ENCODE data around the gene DMD. TPM values are rescaled to one million over a fixed set of nuclear protein-coding genes. Genes with fewer than 3 reads are reported as not detected.

The DMD gene
- total RNA-seq, 1 donor from 2014 or later: 22.9 TPM

- Mint-ChIP-seq H3K9me3 (no peaks in the 10 kb centered on the region), H3K36me3 (ENCODE audit: low read depth) (no peaks in the 10 kb centered on the region), H3K27ac (no peak overlapping the region), H3K4me3 (no peak overlapping the region), H3K4me1 (no peaks in the 10 kb centered on the region), H3K27me3 (peaks cover 3% of the 10 kb centered on the region)
- no peak for DNase-seq
- ATAC-seq (ENCODE audit: low read depth): no peak
- ChIA-PET POLR2A (no interaction called here), CTCF (no interaction called here)
- intact Hi-C loops (cut with micrococcal nuclease): no loop called here
- no peak for TF ChIP-seq CTCF (IDR thresholded peaks at IDR 0.05)
Measured at GRCh38 chrX:31433856-31434255, 1777.5 kb downstream of the DMD start.

- no peak for TF ChIP-seq CTCF (IDR thresholded peaks at IDR 0.05)
- ATAC-seq (ENCODE audit: low read depth) (no peak), DNase-seq (no peak)
- H3K27ac Mint-ChIP-seq: no peak overlapping the region
- H3K4me1 Mint-ChIP-seq: no peaks in the 10 kb centered on the region
- ChIA-PET POLR2A (no interaction called here), CTCF (no interaction called here)
- H3K27me3 Mint-ChIP-seq: no peaks in the 10 kb centered on the region
- H3K9me3 Mint-ChIP-seq: no peaks in the 10 kb centered on the region
- H3K4me3 Mint-ChIP-seq: no peak overlapping the region
- H3K36me3 Mint-ChIP-seq (ENCODE audit: low read depth): no peaks in the 10 kb centered on the region
- intact Hi-C loops (cut with micrococcal nuclease): no loop called here
Measured at GRCh38 chrX:31429915-31430314, 1781.4 kb downstream of the DMD start.

GRCh38 chrX:31423609-31424189 is 1787.7 kb downstream of the DMD start:
- POLR2A ChIA-PET: no interaction called here
- no peaks in the 10 kb centered on the region for H3K9me3 Mint-ChIP-seq
- no peak overlapping the region for H3K4me3 Mint-ChIP-seq
- CTCF ChIA-PET: interaction anchor here (0.7 to 3.6 kb wide), 5 partner anchors 200 to 387 kb away, joined by 3 to 14 read pairs (median 8); no protein-coding TSS in a partner anchor
- TF ChIP-seq CTCF (IDR thresholded peaks at IDR 0.05): no peak
- no peak overlapping the region for H3K27ac Mint-ChIP-seq
- no peak for ATAC-seq (ENCODE audit: low read depth)
- DNase-seq: no peak
- H3K4me1 Mint-ChIP-seq: peaks cover 7% of the 10 kb centered on the region
- intact Hi-C loops (cut with micrococcal nuclease): loop anchor here (1.0 kb wide), 1 partner anchor 384 kb away; no protein-coding TSS in a partner anchor
- no peaks in the 10 kb centered on the region for H3K36me3 Mint-ChIP-seq (ENCODE audit: low read depth)
- H3K27me3 Mint-ChIP-seq: no peaks in the 10 kb centered on the region

GRCh38 chrX:31421441-31421840 is 1789.9 kb downstream of the DMD start:
- H3K4me3 Mint-ChIP-seq: no peak overlapping the region
- POLR2A ChIA-PET: no interaction called here
- H3K36me3 Mint-ChIP-seq (ENCODE audit: low read depth): no peaks in the 10 kb centered on the region
- DNase-seq: no peak
- ATAC-seq (ENCODE audit: low read depth): no peak
- H3K9me3 Mint-ChIP-seq: no peaks in the 10 kb centered on the region
- H3K27ac Mint-ChIP-seq: no peak overlapping the region
- CTCF ChIA-PET: interaction anchor here (2.0 kb wide), 1 partner anchor 384 kb away, joined by 8 read pairs; no protein-coding TSS in a partner anchor
- intact Hi-C loops (cut with micrococcal nuclease): no loop called here
- no peak for TF ChIP-seq CTCF (IDR thresholded peaks at IDR 0.05)
- H3K4me1 Mint-ChIP-seq: peaks cover 7% of the 10 kb centered on the region
- H3K27me3 Mint-ChIP-seq: no peaks in the 10 kb centered on the region

- Mint-ChIP-seq H3K36me3 (ENCODE audit: low read depth) (no peaks in the 10 kb centered on the region), H3K27me3 (no peaks in the 10 kb centered on the region), H3K9me3 (no peaks in the 10 kb centered on the region), H3K27ac (no peak overlapping the region), H3K4me1 (peaks cover 7% of the 10 kb centered on the region), H3K4me3 (no peak overlapping the region)
- CTCF ChIA-PET: no interaction called here
- no peak for ATAC-seq (ENCODE audit: low read depth)
- intact Hi-C loops (cut with micrococcal nuclease): no loop called here
- no peak for TF ChIP-seq CTCF (IDR thresholded peaks at IDR 0.05)
- POLR2A ChIA-PET: no interaction called here
- DNase-seq: no peak
Measured at GRCh38 chrX:31420711-31421151, 1790.6 kb downstream of the DMD start.
